Psoas muscle (tissue), 8 donors: ENCODE results near the gene PDX1. TPM values are rescaled to one million over a fixed set of nuclear protein-coding genes. Genes with fewer than 3 reads are reported as not detected.

Experiments used
- ATAC-seq, 4 donors: fragments of 200-7000 bp; cut with Tn5 transposase; one replicate each; pipeline ENCODE4 v1.9.1; 2020; ENCODE audit warnings: moderate library complexity in 3 of 4, mild to moderate bottlenecking in 2 of 4
- DNase-seq, 2 donors: peaks; one replicate each; pipeline ENCODE4 v3.0.0-alpha.2; 2020
- H3K27ac ChIP-seq: fragments of 200-600 bp; one replicate; pipeline ENCODE4 v1.8.0; 2022
- H3K27me3 ChIP-seq, 3 donors: fragments of 200-600 bp in 1 of 3; one replicate each; pipeline versions ENCODE4 v1.6.1 to v1.8.0; 2013 to 2022; ENCODE audit warnings: low read length in 2 of 3, mild to moderate bottlenecking in 2 of 3, moderate library complexity in 1 of 3; ENCODE audit not compliant: insufficient read depth in 3 of 3
- H3K36me3 ChIP-seq, 2 donors: fragments of 200-600 bp in 1 of 2; one replicate each; pipeline versions ENCODE4 v1.6.1 to v1.8.0; 2013 to 2022; ENCODE audit warnings: low read depth in 1 of 2, mild to moderate bottlenecking in 1 of 2, moderate library complexity in 1 of 2; ENCODE audit not compliant: insufficient read depth in 1 of 2
- H3K4me1 ChIP-seq: fragments of 200-600 bp; one replicate; pipeline ENCODE4 v1.8.0; 2022
- H3K4me3 ChIP-seq: fragments of 200-600 bp; one replicate; pipeline ENCODE4 v1.8.0; 2022; ENCODE audit warnings: mild to moderate bottlenecking
- H3K9me3 ChIP-seq: fragments of 200-600 bp; one replicate; pipeline ENCODE4 v1.8.0; 2022
- CTCF ChIP-seq: fragments of 200-600 bp; IDR thresholded peaks from one replicate; pipeline ENCODE4 v1.8.0; 2022; ENCODE audit warnings: antibody characterized with exemption
- WGBS, 3 donors: extraction: QIAGEN DNeasy Blood & Tissue Kit; methylation state at CpG; one replicate each; pipeline versions ENCODE4 v1.1.6 to v1.1.7; 2013; 5-methylcytosine and 5-hydroxymethylcytosine counted together
- intact Hi-C, 2 donors: fragments of 100-400 bp; cut with DNase I; formaldehyde crosslinking; loops; one replicate each; pipeline versions ENCODE4 v1.11.0 to v1.14.2; 2022
- polyA plus RNA-seq, 3 donors: library from polyadenylated mRNA; stranded (reverse); fragments of 200-250 nt; gene quantifications; one replicate each; pipeline ENCODE4 v1.2.3, GENCODE V29; 2013
- total RNA-seq, 4 donors: library from RNA; stranded (reverse); fragmentation: NEBNext Ultra II Directional in 2 of 4; extraction: Animal tissue kit (Norgen Biotek cat#: 25700) in 2 of 4; gene quantifications; one replicate each; pipeline versions ENCODE4 v1.2.1 to v1.2.4, GENCODE V29; 2021 to 2023
- donor health status: healthy with polysubstance abuse.
- donor health status: DM: no; HTN: no; CAD: no; lungs with moderate emphysema.
- donor health status: Bipolar disorder and iron deficiency.
- donor health status: healthy.
- donor health status: DM: yes; HTN: yes; CAD: no.
- donor health status: DM: no; HTN: no; CAD: no.
- donor health status: DM: no; HTN: no; CAD: no.
- donor health status: DM: yes; HTN: yes; CAD: no.

PDX1 gene
- total and polyA plus RNA-seq, 7 donors: not detected

GRCh38 chr13:27918918-27919658 lies 712 bp upstream of the PDX1 start:
- Histone ChIP-seq H3K9me3 (no peaks in the 10 kb centered on the region), H3K4me3 (peak overlapping the region; percentile 61), H3K27ac (no peak overlapping the region), H3K27me3 (peaks cover 4 to 100% (median 56%) of the 10 kb centered on the region in 3 donors), H3K36me3 (no peaks in the 10 kb centered on the region), H3K4me1 (peaks cover 23% of the 10 kb centered on the region)
- DNase-seq: no peak
- intact Hi-C loops: no loop called here
- no peak for ATAC-seq
- TF ChIP-seq CTCF: no peak
- WGBS, 3 donors: 17 to 20% (median 19%) methylated on average over 23 of the region's 23 CpGs

DNA sequence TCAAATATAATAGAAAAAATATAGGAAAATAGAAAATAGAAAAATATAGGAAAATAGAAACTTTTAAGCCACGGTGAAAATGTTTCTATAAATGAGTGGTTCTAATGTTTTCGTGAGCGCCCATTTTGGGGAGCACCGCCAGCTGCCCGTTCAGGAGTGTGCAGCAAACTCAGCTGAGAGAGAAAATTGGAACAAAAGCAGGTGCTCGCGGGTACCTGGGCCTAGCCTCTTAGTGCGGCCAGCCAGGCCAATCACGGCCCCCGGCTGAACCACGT lies 204 bp upstream of the PDX1 start:
- DNase-seq (no peak), ATAC-seq (no peak)
- Histone ChIP-seq H3K4me3 (peak overlapping the region; percentile 61), H3K27ac (no peak overlapping the region), H3K4me1 (peaks cover 23% of the 10 kb centered on the region), H3K36me3 (no peaks in the 10 kb centered on the region), H3K27me3 (peaks cover 4 to 100% (median 61%) of the 10 kb centered on the region in 3 donors), H3K9me3 (no peaks in the 10 kb centered on the region)
- TF ChIP-seq CTCF: no peak
- 3 to 5% (median 3%) methylated on average over 11 of the region's 11 CpGs for WGBS, 3 donors
- intact Hi-C loops: no loop called here

DNA sequence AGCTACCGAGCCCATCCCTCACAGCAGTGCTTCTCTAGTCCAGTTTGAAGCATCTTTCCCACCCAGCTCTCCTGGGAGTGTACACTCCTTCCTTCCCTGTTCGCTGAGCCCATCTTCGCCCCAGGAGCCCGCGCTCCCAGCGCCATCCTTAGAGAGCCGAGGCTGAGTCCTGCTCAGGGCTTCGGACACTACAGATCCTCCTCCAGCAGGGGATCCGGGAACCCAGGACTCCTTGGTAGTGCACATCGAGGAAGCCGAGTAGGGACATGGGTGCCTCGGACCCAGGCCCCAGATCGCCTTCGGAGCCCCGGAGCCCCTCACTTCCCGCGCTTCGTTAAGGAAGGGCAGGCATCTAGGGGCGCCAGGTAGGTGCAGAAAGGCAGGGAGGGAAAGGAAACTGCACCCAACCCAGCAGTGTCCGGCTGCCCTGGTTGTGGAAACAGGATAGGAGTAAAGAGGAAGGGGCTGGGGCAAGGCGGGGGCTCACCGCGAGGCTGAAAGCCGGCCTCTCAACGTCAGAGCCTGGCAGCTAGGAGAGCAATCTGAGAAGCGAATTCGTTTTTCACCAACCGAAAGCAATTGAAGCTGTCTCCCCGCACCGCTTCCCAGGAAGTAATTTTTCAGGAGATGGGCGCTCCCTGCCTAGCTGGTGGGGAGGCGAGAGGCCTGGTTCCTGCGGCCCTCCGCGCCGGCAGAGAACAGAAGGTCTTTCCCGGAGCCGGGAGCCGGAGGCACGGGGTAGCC lies 1.0 kb downstream of the PDX1 start:
- no peak overlapping the region for H3K27ac ChIP-seq
- H3K36me3 ChIP-seq: no peaks in the 10 kb centered on the region
- peaks cover 23% of the 10 kb centered on the region for H3K4me1 ChIP-seq
- H3K9me3 ChIP-seq: no peaks in the 10 kb centered on the region
- intact Hi-C loops: no loop called here
- ATAC-seq (peak in 1 of 4 donors; percentile 52), DNase-seq (no peak)
- 1 to 2% (median 1%) methylated on average over 37 to 40 of the region's 40 CpGs for WGBS, 3 donors
- H3K4me3 ChIP-seq: peak overlapping the region; percentile 61
- TF ChIP-seq CTCF: no peak
- H3K27me3 ChIP-seq: peaks cover 4 to 98% (median 68%) of the 10 kb centered on the region in 3 donors

DNA sequence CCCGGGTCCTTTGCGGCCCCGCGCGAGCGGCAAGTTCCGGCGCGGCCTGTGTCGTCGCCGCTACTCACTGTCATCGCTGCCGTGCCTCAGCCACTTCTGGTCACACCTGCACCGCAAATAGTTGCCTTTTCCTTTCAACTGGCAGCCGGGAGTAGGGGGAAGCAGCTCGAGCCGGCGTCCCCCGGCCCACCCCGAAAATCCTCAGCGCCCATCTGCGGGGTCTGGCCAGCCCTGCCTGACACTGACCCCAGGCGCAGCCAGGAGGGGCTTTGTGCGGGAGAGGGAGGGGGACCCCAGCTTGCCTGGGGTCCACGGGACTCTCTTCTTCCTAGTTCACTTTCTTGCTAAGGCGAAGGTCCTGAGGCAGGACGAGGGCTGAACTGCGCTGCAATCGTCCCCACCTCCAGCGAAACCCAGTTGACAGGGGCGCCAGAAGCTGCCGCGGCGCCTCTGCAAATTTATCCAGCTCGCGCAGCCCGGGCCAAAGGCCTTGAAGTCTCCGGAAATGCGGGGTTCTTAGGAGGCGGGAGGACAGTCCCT lies 1.7 kb downstream of the PDX1 start:
- H3K4me1 ChIP-seq: peaks cover 23% of the 10 kb centered on the region
- intact Hi-C loops: no loop called here
- peak overlapping the region; percentile 61 for H3K4me3 ChIP-seq
- H3K36me3 ChIP-seq: no peaks in the 10 kb centered on the region
- DNase-seq: no peak
- WGBS, 3 donors: 3 to 6% (median 4%) methylated on average over 38 to 41 of the region's 41 CpGs
- peaks cover 4 to 98% (median 68%) of the 10 kb centered on the region in 3 donors for H3K27me3 ChIP-seq
- no peaks in the 10 kb centered on the region for H3K9me3 ChIP-seq
- TF ChIP-seq CTCF: no peak
- peak in 1 of 4 donors; percentile 29 for ATAC-seq
- H3K27ac ChIP-seq: no peak overlapping the region
